Chondrocyte (in vitro differentiated cells): ENCODE data around the gene GLCCI1. TPM values are rescaled to one million over a fixed set of nuclear protein-coding genes. Genes with fewer than 3 reads are reported as not detected.
"Not testable (repeated sequence)": the region's sequence is repeated elsewhere in the genome, so short reads cannot be mapped to it uniquely, and the experiment has no call there.

Source experiments
- DNase-seq: peaks from one replicate; pipeline ENCODE4 v3.0.0; 2021; ENCODE audit warnings: mixed read lengths, low spot score
- H3K27ac Mint-ChIP-seq: one replicate; pipeline ENCODE4 v1.8.0; 2021; ENCODE audit warnings: mild to moderate bottlenecking, moderate library complexity, mixed read lengths; ENCODE audit not compliant: unreplicated experiment
- H3K27me3 Mint-ChIP-seq: 2 replicates; pipeline ENCODE4 v1.8.0; 2021; ENCODE audit warnings: low read depth, mixed read lengths
- H3K36me3 Mint-ChIP-seq: 2 replicates; pipeline ENCODE4 v1.8.0; 2021; ENCODE audit warnings: low read depth, mixed read lengths
- H3K4me1 Mint-ChIP-seq: 2 replicates; pipeline ENCODE4 v1.8.0; 2021; ENCODE audit warnings: low read depth, mild to moderate bottlenecking, mixed read lengths
- H3K4me3 Mint-ChIP-seq: one replicate; pipeline ENCODE4 v1.8.0; 2021; ENCODE audit warnings: mild to moderate bottlenecking, moderate library complexity, mixed read lengths; ENCODE audit not compliant: unreplicated experiment
- H3K9me3 Mint-ChIP-seq: 2 replicates; pipeline ENCODE4 v1.8.0; 2021; ENCODE audit warnings: low read depth, mixed read lengths
- CTCF ChIP-seq: fragments of 200-600 bp; sonication (generic); IDR thresholded peaks from 2 replicates; pipeline ENCODE4 v1.5.0; 2021; ENCODE audit warnings: antibody characterized with exemption, mild to moderate bottlenecking, moderate library complexity
- total RNA-seq: library from RNA; stranded (reverse); gene quantifications from 3 replicates; pipeline ENCODE4 v1.2.1, GENCODE V29; 2021

The GLCCI1 gene
- total RNA-seq, 1 donor from 2014 or later, result 10.2 TPM

DNA sequence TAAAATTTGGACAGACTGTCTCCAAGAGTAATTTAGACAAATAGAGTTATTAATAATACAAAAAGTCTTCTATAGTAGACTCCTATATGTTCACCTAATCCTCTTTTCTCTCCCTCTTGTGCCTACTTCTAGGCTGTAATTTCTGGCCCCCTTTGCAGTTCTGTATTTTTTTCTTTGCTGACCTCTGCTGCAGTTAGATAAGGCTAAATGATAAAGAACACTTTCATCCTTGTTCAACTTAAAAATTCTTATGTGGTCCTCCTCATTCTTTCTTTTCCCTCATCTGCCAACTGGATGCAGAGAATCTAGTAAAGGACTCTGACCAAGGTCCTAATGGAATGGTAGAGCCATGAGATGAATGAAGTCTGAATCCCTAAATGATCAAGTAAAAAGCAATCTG is 20.1 kb downstream of the GLCCI1 start:
- DNase-seq, result no peak
- no peak for TF ChIP-seq CTCF
- Mint-ChIP-seq H3K9me3 (peaks cover 19% of the 10 kb centered on the region), H3K4me1 (peaks cover 28% of the 10 kb centered on the region), H3K27ac (no peak overlapping the region), H3K36me3 (peaks cover 7% of the 10 kb centered on the region), H3K4me3 (no peak overlapping the region), H3K27me3 (no peaks in the 10 kb centered on the region)

GRCh38 chr7:7989133-7989532 is 20.5 kb downstream of the GLCCI1 start:
- Mint-ChIP-seq H3K27ac (no peak overlapping the region), H3K9me3 (peaks cover 19% of the 10 kb centered on the region), H3K4me3 (no peak overlapping the region)

DNA sequence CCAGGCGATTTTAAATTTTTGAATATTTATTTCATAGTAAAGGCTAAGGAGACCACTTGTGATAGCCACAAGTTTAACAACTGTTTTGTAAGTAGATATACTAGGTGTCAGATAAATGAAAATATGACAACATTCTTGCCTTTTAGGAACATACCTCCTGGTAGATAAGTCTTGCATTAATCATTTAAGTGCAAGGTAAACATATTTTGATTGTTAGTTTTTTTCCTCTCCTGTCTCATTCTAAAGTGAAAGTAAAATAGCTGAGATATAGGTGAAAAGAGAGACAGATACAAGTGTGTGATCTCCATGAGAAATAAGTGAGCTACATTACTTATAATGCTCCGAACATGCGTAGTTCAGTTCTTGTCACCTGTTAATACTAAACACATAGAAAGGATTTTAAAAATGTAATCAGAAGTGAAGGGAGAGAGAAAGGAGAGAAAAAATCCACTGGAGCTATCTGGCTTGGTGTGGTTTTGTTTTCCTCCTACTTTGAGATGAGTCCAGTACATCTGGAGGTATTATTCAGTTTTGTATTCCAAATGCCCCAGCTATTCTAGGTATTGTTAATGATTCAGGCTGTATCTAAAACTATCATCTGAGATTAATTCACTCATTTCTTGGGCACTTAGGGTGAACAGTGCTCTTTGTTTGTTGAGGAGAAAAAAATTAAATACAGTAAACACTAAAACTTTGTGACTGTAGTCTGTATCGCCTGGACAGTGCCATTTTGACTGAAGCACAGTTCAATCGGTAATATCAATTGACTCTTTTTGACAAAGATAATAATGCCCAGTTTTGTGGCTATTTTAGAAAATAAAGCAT is 21.2 kb downstream of the GLCCI1 start:
- H3K36me3 Mint-ChIP-seq, result peaks cover 7% of the 10 kb centered on the region
- no peaks in the 10 kb centered on the region for H3K27me3 Mint-ChIP-seq
- no peak overlapping the region for H3K27ac Mint-ChIP-seq
- no peak overlapping the region for H3K4me3 Mint-ChIP-seq
- no peak for TF ChIP-seq CTCF
- H3K9me3 Mint-ChIP-seq, result peaks cover 19% of the 10 kb centered on the region
- no peak for DNase-seq
- peaks cover 19% of the 10 kb centered on the region for H3K4me1 Mint-ChIP-seq

More at GRCh38 chr7:7989133-7989532, 20.5 kb downstream of the GLCCI1 start:
- Mint-ChIP-seq H3K4me1 (peaks cover 25% of the 10 kb centered on the region), H3K27me3 (no peaks in the 10 kb centered on the region), H3K36me3 (peaks cover 7% of the 10 kb centered on the region)
- DNase-seq, result no peak
- TF ChIP-seq CTCF, result no peak

DNA sequence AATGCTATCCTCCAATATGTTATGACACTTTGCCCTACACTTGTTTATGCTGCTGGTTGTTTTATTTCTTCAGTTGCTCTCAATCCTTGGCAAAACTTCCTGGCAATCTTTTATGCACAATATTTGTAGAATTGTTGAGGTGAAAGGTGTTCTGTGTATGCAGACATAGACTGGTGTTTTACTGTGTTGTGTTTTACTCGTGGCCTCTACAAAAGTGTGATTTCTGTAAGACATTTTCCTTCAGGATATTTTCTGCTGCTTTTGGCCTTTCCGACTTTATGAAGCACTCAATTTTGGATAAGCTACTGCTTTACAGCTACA is 21.8 kb downstream of the GLCCI1 start:
- Mint-ChIP-seq H3K27me3 (no peaks in the 10 kb centered on the region), H3K4me3 (no peak overlapping the region), H3K4me1 (peaks cover 13% of the 10 kb centered on the region), H3K36me3 (peaks cover 8% of the 10 kb centered on the region), H3K27ac (no peak overlapping the region), H3K9me3 (peaks cover 22% of the 10 kb centered on the region)
- DNase-seq, result no peak
- TF ChIP-seq CTCF, result no peak

DNA sequence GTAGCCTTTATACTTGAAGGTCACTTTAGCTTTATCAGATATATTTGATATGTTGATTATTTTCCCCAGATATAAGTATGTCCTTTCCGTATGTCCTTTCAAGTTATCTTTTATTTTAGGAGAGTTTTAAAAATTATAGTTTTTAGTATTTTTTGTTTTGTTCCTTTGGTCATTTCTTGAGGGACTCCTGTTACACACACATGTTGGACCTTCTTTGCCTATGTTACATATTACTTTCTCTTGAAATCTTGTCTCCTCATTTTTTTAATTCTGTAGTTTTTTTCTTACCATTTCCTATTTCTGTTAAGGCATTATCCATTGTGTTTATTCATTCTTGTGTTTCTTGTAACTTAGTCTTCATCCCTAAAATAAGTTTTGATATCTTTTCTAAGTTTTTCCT is 23.9 kb downstream of the GLCCI1 start:
- H3K4me3 Mint-ChIP-seq, result no peak overlapping the region
- no peaks in the 10 kb centered on the region for H3K27me3 Mint-ChIP-seq
- peaks cover 8% of the 10 kb centered on the region for H3K36me3 Mint-ChIP-seq
- no peak overlapping the region for H3K27ac Mint-ChIP-seq
- H3K4me1 Mint-ChIP-seq, result peaks cover 19% of the 10 kb centered on the region
- no peak for TF ChIP-seq CTCF
- peaks cover 23% of the 10 kb centered on the region for H3K9me3 Mint-ChIP-seq
- no peak for DNase-seq

GRCh38 chr7:7995348-7995747 is 26.8 kb downstream of the GLCCI1 start:
- H3K4me1 Mint-ChIP-seq, result peaks cover 10% of the 10 kb centered on the region
- not testable (repeated sequence) for H3K4me3 Mint-ChIP-seq, H3K36me3 Mint-ChIP-seq, H3K27me3 Mint-ChIP-seq, DNase-seq, H3K27ac Mint-ChIP-seq
- peaks cover 23% of the 10 kb centered on the region for H3K9me3 Mint-ChIP-seq
